Cerebellar cortex (tissue), 1 donor: ENCODE measurements around the gene RNF44.
"Not testable (repeated sequence)": the region's sequence is repeated elsewhere in the genome, so short reads cannot be mapped to it uniquely, and the experiment has no call there.

ENCODE experiments used
- DNase-seq: peaks from one replicate; pipeline ENCODE4 v3.0.0-alpha.2; 2015; ENCODE audit warnings: low spot score

The RNF44 gene

DNA sequence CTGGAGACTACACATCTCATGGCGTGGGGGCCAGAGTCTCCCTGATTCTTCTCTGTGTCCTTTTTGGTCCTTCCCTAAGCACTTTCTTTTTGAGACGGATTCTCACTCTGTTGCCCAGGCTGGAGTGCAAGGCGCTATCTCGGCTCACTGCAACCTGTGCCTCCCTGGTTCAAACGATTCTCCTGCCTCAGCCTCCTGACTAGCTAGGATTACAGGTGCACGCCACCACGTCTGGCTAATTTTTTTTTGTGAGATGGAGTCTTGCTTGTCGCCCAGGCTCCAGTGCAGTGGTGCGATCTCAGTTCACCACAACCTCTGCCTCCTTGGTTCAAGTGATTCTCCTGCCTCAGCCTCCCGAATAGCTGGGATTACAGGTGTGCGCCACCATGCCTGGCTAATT, 13.7 kb upstream of the RNF44 start:
- DNase-seq, result not testable (repeated sequence)

DNA sequence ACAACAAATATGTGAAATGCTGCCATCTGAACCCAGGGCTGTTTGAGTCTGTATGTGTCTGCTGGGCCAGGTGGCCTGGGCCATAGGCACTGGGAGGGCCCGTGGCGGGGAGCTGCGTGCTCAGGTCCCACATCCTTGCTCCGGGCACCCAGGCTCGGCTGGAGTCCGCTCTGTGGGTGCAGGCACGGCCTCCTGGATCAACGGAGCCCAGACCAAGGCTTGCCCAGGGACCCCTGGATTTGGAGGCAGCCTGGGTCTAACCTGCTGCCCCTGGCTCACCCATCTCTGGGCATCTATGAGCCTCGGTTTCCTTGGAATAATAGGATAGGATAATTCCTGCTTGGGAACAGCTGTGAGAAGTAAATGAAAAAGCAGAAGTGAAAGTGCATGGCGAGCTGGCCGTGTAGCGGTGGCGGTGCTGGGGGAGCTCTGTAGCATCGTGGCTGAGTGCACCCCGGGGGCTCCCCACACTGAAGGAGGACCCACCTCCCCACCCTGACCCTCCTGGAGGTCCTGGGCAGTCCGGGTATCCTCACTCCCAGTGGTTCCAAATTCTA, 13.2 kb upstream of the RNF44 start:
- DNase-seq, result no peak

DNA sequence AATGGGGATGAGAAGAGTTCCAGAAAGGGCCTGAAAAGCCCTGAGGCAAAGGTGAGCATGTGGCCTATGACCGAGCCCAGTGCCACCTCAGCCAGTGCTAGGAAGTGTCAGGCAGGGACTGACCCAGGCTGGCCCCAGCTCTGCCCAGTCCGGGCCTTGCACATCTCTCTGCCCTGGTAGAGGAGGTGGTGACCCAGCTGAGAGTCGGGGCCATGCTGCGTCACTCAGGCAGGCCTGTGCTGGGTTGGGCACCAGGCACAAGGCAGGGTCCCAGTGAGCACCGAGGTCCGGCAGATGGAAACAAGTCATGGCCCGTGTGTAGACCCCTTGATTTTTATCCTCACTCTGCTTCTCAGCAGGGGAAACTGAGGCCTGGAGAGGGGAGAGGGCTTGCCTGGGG, 12.7 kb upstream of the RNF44 start:
- no peak for DNase-seq

DNA sequence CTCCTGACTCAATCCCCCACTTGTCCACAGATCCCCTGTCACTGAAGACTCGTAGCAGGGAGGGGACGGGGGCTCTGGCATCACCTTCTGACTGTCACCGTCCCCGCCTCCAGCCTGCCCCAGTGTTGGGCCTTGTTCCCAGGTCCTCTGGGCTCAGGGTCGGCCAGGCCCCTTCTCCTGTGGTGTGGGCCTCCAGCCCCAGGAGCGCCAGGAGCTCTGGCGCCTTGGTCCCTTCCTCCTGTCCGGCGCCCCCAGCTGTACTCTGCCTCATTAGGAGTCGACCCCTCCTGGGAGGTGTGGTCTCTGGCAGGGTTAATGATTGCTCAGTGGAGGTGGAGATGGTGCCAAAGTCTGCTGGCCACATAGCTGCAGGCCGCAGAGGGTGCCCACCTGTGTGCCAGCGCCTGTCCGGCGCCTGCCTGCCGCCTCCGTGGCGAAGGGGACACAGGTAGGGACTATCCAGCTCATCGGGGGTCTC, 11.8 kb upstream of the RNF44 start, which contains the start of gene CDHR2:
CDHR2 (plus strand) TSS at position 376 of the 478 bp plus-strand sequence. CDS start 16,011 bp downstream, outside the sequence.
- no peak for DNase-seq

DNA sequence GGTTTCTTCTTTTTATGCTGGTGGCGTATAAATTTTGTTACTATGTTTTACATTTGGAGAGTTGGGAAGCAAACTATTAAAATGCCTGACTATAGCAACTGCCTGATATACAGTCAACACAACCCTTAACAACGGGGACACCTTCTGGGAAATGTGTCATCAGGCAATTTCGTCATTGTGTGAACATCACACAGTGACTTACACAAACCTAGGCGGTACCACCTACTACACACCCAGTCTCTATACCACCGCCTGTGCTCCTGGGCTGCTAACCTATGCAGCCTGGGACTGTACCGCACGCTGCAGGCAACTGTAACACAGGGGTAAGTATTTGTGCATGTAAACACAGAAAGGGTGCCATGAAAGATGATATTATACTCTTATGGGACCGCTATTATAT, 10.6 kb upstream of the RNF44 start:
- no peak for DNase-seq

DNA sequence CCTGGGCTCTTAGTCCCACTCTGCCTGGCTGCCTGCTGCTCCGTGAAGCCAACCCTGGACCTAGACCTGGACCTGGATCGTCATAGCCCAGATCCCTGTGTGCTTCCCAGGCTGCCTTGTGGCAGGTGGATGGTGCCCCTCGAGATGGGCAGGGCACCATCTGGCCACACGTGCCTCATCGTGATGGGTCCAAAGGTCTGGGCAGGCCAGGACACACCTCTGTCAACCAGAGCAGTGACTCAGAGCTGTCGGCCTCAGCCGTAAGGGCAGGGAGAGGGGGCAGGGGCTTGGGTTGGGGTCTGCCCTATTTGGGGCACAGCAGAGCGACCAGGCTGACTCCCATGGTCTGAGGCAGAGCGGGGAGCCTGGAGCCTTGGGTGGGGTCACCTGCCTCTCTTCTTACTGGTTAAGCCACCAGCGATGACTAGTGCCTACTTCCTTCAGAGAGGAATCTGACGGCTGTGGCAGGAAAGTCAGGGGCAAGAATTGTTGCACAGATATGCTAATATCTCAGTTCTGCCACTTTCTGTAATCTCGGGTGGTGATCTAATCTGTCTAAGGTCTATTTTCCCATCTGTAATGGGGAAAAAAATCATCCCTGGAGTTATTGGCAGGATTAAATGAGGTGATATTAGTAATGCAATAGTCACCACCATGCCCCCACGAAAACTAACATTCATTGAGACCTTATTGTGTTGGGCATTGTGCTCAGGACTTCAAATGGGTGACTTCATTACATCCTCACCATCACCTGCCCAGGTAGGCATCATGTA, 8.7 kb upstream of the RNF44 start:
- DNase-seq, result no peak

DNA sequence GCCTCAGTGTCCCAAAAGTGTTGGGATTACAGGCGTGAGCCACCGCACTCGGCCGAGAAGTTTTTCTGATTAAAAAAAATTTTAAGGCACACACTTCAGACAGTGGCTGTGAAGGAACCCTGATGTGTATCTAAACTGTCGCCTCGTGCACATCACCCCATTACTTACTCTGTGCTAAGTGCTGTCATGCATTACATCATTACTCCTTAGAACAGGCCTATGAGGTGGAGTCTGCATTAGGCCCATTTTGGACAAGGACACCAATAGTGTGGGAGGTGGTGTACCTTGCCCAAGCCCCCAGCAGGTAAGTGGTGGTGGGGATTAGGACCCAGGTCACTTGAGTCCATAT, 8.2 kb upstream of the RNF44 start:
- no peak for DNase-seq

DNA sequence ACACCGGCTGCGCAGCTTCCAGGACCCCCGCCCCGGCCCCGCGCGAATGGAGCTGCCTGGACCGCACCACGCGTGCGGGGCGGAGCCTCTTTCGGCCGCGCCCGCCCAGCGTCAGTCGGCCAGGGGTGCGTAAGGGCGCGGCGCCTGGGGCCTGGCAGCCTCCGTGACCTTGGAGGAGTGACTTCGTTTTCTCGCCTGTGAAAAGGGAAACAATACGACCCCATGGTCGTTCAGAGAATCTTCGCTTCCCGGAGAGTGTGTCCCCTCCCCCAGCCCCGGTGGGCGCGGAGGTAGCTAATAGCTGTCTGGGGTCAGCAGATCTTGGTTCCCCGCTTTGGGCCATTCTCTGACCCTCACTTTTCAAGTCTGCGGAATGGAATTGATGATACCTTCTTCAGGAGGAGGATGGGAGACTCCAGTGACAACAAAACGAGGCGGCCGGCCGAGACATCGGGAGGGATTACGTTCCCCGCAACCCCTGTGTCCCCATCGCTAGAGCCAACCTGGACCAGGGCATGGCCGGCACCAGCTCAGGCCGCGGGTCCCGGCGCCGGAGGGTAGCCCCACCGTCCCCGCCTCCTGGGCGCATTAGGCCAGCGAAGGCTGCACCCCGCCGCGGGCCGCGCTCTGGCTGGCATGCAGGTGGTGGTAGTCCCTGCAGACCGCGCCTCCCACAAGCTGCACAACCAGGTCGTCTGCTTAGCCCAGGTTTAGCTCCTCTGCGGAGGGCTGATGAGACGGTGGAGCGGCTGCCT, 6.4 kb upstream of the RNF44 start:
- peak; percentile 76 for DNase-seq

DNA sequence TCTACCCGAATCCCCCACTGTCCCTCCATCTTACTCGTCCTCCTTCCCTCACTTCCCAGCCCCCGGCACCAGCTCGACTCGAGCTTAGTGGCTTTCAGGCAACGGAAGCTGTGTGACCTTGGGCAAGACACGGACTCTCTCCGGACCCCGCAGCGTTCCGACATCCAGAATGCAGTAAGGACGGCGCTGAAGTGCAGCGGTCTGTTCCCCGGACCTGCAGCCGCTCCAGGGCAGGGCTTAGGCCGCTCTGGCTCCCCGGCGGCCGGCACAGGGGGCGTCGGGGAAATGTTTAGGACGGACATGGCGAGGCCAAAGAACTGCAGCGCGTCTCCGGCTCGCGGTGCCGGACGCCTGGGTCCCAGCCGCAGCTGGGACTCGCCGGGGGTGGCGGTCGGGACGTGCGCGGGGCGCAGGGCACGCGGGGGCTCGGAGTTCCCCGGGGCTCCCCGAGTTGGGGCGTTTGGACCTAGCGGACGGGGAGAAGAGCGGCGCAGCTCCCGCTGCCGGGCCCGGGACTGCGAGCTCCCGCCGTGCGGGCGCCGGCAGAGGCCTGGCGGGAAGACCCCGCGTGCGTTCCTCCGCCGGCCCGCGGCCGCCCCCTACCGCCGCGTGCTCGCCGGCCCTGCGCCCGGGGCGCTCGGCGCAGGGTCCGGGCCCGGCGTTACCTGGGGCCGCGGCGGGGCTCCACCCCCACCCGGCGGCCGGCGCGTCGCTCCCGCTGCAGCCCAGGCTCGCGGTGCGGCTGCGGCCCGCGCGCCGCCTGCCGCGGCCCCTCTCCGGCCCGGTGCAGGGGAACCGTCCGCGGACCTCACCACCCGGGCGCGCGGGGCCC, 5.6 kb upstream of the RNF44 start:
- peak; percentile 45 for DNase-seq

DNA sequence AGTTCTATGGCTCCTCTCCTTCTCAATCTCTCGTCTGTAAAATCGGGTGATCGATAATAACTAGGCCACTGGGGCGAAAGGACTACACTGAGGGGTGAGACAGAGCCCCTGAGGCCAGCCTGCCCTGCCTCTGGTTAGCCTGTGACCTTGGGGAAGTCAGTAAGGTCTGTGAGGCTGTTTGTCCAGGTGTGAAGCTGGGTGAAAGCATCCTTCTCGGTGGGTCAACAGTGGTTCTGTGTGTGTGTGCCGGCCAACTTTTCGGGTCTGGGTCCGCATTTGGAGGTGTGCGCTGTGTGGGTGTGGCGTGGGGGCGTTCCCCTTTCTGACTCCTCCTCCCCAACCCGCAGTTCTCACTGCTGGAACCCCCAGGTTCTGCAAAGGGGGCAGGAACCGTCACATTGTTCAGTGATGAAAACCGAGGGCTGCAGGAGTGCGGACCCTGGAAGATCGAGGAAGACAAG, 5.0 kb upstream of the RNF44 start:
- DNase-seq, result no peak

DNA sequence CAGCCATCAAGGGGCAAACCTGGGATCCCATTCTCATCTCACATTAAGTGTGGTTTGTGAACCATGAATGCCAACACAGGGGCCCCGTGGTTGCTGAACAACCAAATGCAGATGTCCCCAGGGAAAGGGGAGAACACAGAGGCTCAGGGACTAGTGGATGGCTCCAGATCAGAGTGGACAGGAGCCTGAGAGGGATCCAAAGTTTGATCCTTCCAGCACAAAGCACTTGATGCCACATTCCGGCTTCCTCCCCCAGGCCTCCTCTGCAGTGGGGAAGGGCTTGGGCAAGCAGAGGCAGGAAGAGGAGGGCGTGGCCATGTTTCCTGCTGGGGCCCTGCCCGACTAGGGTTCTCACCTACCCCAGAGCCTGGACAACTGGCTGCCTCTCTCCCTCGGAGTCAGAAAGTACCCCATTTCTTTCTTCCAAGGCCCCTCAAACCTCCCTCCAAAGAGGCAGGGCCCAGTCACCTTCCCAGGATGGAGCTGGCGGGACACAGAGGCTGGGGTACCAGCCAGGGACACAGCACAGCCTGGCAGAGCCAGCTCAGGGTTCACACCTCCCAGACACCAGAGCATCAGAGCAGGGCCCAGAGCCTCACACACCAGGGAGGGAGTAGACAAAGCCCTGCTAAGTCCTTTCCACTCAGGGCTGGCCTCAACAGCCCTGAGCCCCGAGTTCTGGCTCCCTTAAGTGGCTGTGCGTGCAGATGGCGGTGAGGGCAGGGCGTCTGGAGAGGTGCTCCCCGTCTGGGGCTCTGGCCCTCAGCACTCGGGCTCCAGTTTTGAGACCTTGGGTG, 4.3 kb upstream of the RNF44 start:
- peak; percentile 58 for DNase-seq

DNA sequence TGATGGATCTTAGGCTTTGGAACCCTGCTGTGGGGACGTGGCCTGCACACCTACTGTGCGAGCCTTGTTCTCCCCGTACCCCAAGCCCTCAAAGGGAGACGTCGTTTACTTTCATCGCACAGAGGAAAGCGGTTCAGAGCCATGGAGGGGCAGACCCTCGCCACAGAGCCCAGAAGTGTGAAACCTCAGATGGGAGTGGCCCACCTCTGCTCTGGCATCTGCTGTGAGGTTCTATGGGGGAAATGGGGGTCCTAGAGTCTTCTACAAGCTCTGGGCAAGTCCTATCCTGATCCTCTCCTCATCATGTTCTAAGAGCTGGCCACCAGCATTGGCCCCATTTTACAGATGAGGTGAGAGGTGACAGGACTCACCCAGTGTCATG, 3.7 kb upstream of the RNF44 start:
- DNase-seq, result no peak

DNA sequence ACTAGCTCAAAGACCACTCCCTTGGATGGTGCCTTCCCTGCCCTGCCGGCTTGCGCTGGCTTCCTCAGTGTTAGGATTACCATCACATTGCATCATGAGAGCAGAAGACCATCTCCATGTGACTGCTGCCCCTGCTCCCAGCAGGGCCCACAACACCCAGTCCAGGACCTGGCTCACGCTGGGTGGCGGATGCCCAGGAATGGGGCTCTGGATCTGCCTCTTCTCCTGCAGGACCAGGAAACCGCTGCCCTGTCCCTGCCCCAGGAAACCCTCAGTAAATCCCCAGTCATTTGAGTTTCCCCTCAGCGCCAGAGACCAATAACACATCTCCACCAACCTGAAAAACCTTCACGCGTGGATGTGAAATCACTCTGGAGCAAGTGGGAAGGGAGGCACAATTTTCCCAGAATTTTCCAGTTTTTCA, 3.3 kb upstream of the RNF44 start:
- DNase-seq, result no peak

DNA sequence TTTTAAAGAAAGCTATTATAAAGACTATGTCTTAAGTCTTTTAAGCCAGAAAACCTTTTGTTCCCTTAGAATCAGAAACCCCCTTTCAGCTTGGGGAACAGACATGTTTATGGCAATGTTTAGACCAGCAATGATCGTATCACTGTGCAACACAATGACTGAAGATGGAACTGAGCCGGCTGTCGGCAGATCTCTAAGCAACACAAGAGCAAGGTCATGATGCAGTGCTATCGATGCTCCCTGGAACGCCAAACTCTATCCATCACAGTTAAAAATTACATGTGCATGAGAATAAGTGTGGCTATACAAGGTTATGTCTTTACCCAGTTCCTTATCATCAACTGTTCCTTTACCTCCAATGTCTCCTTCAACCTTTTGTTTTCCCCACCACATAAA, 1.8 kb upstream of the RNF44 start:
- no peak for DNase-seq

DNA sequence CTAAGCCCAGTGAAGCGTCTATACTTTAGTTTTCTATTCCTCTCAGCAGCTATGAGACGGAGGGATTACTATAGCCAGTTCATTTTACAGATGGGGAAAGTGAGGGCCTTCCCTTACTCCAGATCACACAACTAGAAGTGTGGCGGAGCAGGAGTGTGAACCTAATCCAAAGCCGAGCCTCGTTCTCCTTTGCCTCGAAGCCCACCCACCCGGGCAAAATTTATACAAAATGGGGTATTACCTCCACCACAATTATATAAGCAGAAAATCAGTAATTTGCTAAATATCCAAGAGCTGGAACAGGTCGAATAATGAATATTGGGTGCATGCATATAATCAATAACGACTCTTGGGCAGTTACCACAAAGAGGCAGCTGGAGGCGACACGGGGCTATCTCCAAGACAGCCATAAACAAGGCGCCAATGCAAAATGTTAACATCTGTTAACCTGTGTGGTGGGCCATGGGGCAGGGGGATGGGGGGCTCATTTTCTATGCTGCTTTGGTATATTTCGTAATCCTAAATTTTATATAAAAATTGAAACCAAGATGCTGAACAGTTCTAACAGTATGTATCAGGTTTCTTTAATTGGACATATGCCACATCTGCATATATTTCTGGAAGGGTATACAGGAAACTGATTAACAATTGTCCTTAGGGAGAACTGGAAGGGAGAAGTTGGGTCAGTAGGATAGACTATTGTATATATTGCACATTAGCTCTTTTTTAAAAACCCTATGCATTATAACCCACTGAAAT, 1.2 kb upstream of the RNF44 start:
- peak; percentile 44 for DNase-seq

DNA sequence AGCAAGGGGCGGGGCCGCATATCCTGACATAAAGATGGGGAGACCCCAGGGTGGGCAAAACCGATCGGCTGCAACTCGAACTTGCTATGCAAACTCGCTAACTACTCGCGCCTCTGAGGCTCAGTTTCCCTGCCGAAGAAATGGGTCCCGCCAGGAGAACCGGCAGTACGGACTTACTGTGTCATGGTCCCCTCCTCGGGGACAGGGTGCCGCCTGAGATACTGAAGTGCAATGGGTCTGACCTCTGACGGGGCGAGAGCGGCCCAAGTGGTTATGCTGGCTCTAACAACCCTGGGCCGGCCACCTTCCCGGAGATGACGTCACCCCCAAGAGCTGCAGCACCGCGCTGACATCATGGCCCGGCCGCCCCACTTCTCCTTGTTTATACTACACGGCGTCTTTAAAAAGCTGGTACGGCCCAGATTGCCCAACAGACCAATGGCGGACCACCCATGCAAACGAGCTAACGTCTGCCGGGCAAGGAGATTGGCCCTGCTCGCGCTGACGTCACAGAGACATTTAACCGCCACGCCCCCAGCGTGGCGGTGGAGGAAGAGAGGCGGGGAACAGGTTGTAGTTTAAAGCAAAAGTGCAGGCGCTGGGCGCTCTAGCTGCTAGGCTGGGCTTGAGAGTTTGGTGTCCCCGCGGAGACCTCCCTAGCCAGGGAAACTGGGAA, 490 bp upstream of the RNF44 start:
- peak; percentile 100 for DNase-seq

DNA sequence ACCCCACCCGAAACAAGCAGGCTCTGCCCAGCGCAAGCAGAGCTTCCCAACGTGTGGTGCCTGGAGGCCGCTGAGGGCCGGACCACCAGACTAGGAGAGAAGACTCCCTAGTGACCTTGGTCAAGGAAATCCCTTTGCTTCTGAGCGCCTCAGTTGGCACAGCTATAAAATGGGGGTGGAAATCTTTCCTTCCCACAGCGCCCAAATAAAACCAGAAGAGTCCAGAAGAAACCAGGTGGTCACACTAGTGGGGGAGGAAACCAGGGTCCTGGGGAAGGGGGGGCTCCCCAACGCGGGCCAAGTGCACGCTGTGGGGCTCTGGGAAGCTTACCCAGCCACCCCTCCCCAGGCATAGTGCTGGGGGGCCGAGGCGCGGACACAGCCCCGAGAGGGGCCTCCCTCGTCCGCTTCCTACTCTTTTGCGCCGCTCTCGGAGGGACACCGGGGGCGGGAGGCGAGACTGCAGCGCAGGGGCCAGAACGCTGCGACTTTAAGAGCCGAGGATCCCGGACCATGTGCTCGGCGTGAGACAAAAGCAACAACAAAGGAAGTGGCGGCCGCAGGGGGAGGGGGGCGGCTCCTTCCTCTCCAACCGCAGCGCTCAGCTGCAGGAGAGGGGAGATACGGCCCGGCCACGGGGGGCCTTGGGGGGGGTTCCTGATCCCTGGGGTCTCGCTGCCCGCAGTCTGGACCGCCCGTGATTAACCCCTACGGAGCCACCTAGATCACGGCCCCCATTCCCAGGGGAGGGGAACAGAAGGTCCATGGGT, 885 bp downstream of the RNF44 start:
- peak; percentile 78 for DNase-seq

DNA sequence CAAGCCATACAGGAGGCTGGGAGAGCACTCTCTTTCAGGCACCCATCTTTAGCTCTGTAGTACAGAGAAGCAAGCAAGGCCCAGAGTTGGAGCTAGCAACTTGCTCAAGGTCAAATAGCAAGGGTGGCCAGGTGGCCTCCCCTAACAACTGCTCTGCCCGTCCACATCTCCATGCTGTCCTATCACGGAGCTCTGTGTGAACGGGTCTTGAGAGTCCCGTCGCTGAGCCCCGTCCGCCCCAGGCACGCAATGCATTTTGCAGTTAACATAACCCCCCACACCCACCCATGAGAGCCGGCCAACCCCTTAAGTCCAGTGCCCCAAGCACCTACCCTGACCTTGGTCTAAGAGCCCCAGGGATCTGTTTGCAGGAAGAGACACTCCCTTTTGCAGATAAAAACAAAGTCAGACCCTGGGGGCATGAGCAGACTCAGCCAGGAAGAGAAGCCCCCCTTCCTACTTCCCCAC, 1.5 kb downstream of the RNF44 start:
- no peak for DNase-seq

DNA sequence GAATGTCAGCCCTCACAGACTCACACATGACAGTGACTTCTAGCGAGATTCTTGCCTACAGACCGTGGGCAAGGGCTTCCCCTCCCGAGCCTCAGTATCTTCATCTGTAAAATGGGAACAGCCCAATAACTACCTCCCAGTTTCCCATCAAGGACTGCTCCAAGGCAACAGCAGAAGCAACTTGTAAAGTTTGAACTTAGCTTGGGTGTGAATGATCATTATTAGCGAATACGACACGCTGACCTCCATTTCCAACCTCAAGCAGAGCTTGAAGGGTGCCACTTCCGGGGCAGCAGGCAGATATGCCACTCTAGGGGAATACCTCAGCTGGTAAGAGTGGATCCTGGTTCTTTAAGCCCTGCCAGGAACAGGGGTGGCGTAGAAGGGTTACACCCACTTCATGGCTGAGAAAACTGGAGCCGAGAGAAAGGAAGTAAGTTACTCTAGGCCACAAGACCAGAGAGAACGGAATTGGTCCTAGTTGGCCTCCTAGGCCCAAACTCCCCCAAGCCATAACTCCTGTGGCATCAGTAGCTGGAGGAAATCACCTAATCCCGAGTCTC, 2.0 kb downstream of the RNF44 start:
- DNase-seq, result no peak
